ENCODE measurements around the gene KLHL6.

GRCh38 chr3:183477801-183478456, 77.6 kb downstream of the KLHL6 start:
- TF ChIP-seq CTCF (IDR thresholded peaks at IDR 0.05) (no peak), EP300 (IDR thresholded peaks at IDR 0.05; ENCODE audit: low read depth) (no peak), POLR2A (IDR thresholded peaks at IDR 0.05) (no peak), POLR2AphosphoS5 (IDR thresholded peaks at IDR 0.05) (no peak)
